SK-N-MC (cell line): ENCODE results near the gene ETV6.

Source experiments
- DNase-seq: peaks from one replicate; pipeline ENCODE4 v3.0.0-alpha.2; 2011; ENCODE audit warnings: low read depth, low spot score
- H3K27ac ChIP-seq: fragments of 200-600 bp; sonication (generic); 2 replicates; pipeline ENCODE4 v1.5.1; 2016; ENCODE audit warnings: mixed run types
- H3K36me3 ChIP-seq: fragments of 200-600 bp; sonication (generic); 2 replicates; pipeline ENCODE4 v1.6.1; 2017; ENCODE audit warnings: antibody characterized with exemption, low read length, mixed read lengths; ENCODE audit not compliant: insufficient read depth
- H3K4me3 ChIP-seq: fragments of 200-600 bp; sonication (generic); 2 replicates; pipeline ENCODE4 v1.5.1; 2016
- H3K9ac ChIP-seq: fragments of 200-600 bp; sonication (generic); 2 replicates; pipeline ENCODE4 v1.8.0; 2017; ENCODE audit warnings: mixed run types, mixed read lengths; ENCODE audit not compliant: insufficient read length
- H3K9me3 ChIP-seq: fragments of 200-600 bp; sonication (generic); 2 replicates; pipeline ENCODE4 v1.6.1; 2017; ENCODE audit warnings: low read depth, mild to moderate bottlenecking, antibody characterized with exemption, low read length, moderate library complexity, mixed read lengths
- EZH2 ChIP-seq: fragments of 200-600 bp; sonication (generic); IDR thresholded peaks from one replicate; pipeline ENCODE4 v1.6.1; 2017; ENCODE audit warnings: antibody characterized with exemption
- FOXP2 ChIP-seq: optimal IDR thresholded peaks from 2 replicates; pipeline ENCODE3; 2011; ENCODE audit warnings: mild to moderate bottlenecking, moderate library complexity; ENCODE audit not compliant: insufficient read depth; ENCODE audit errors: extremely low read length, control extremely low read depth
- POLR2AphosphoS5 ChIP-seq: IDR thresholded peaks from 2 replicates; pipeline ENCODE4 v1.6.1; 2012; ENCODE audit warnings: mild to moderate bottlenecking, low read depth, low read length, borderline replicate concordance

ETV6 gene

GRCh38 chr12:11706509-11707379 lies 57.3 kb downstream of the ETV6 start:
- DNase-seq, result no peak
- Histone ChIP-seq H3K9me3 (no peaks in the 10 kb centered on the region), H3K9ac (no peak overlapping the region), H3K36me3 (no peaks in the 10 kb centered on the region), H3K4me3 (no peak overlapping the region), H3K27ac (no peak overlapping the region)
- TF ChIP-seq EZH2, result no peak

GRCh38 chr12:11707535-11707934 lies 58.1 kb downstream of the ETV6 start:
- Histone ChIP-seq H3K36me3 (no peaks in the 10 kb centered on the region), H3K27ac (no peak overlapping the region), H3K9me3 (no peaks in the 10 kb centered on the region), H3K4me3 (no peak overlapping the region), H3K9ac (no peak overlapping the region)
- TF ChIP-seq EZH2 (no peak), POLR2AphosphoS5 (no peak), FOXP2 (no peak)
- DNase-seq, result no peak

- no peak overlapping the region for H3K9ac ChIP-seq
- TF ChIP-seq EZH2, result no peak
- no peak for TF ChIP-seq POLR2AphosphoS5
- TF ChIP-seq FOXP2, result no peak
- H3K36me3 ChIP-seq, result no peaks in the 10 kb centered on the region
- H3K27ac ChIP-seq, result no peak overlapping the region
- H3K4me3 ChIP-seq, result no peak overlapping the region
- H3K9me3 ChIP-seq, result no peaks in the 10 kb centered on the region
- DNase-seq, result no peak
Measured at GRCh38 chr12:11709513-11709912, 60.0 kb downstream of the ETV6 start.

GRCh38 chr12:11710431-11710830 lies 61.0 kb downstream of the ETV6 start:
- H3K9ac ChIP-seq, result no peak overlapping the region
- DNase-seq, result no peak
- H3K27ac ChIP-seq, result no peak overlapping the region
- TF ChIP-seq EZH2, result no peak
- no peak for TF ChIP-seq POLR2AphosphoS5
- TF ChIP-seq FOXP2, result no peak
- H3K36me3 ChIP-seq, result no peaks in the 10 kb centered on the region
- no peak overlapping the region for H3K4me3 ChIP-seq
- no peaks in the 10 kb centered on the region for H3K9me3 ChIP-seq

GRCh38 chr12:11710906-11711305 lies 61.4 kb downstream of the ETV6 start:
- Histone ChIP-seq H3K9me3 (no peaks in the 10 kb centered on the region), H3K27ac (no peak overlapping the region), H3K9ac (no peak overlapping the region), H3K36me3 (no peaks in the 10 kb centered on the region), H3K4me3 (no peak overlapping the region)
- TF ChIP-seq FOXP2, result no peak
- no peak for TF ChIP-seq EZH2
- no peak for TF ChIP-seq POLR2AphosphoS5
- no peak for DNase-seq

GRCh38 chr12:11711651-11712327 lies 62.3 kb downstream of the ETV6 start:
- H3K9ac ChIP-seq, result no peak overlapping the region
- no peak overlapping the region for H3K4me3 ChIP-seq
- TF ChIP-seq FOXP2, result no peak
- no peak for TF ChIP-seq POLR2AphosphoS5
- no peak for TF ChIP-seq EZH2
- no peak for DNase-seq
- H3K36me3 ChIP-seq, result no peaks in the 10 kb centered on the region
- no peak overlapping the region for H3K27ac ChIP-seq
- no peaks in the 10 kb centered on the region for H3K9me3 ChIP-seq

- Histone ChIP-seq H3K4me3 (no peak overlapping the region), H3K9me3 (no peaks in the 10 kb centered on the region), H3K27ac (no peak overlapping the region), H3K36me3 (no peaks in the 10 kb centered on the region), H3K9ac (no peak overlapping the region)
- no peak for DNase-seq
- TF ChIP-seq FOXP2, result no peak
- TF ChIP-seq EZH2, result no peak
- TF ChIP-seq POLR2AphosphoS5, result no peak
Measured at GRCh38 chr12:11712491-11712890, 63.0 kb downstream of the ETV6 start.

- no peak overlapping the region for H3K9ac ChIP-seq
- no peak for TF ChIP-seq EZH2
- TF ChIP-seq POLR2AphosphoS5, result no peak
- no peak for TF ChIP-seq FOXP2
- H3K36me3 ChIP-seq, result no peaks in the 10 kb centered on the region
- no peak for DNase-seq
- H3K27ac ChIP-seq, result no peak overlapping the region
- no peaks in the 10 kb centered on the region for H3K9me3 ChIP-seq
- no peak overlapping the region for H3K4me3 ChIP-seq
Measured at GRCh38 chr12:11713202-11713601, 63.7 kb downstream of the ETV6 start.
